Left ventricle myocardium superior (tissue), 1 donor: Measurements from ENCODE around the gene RHOA. TPM values are rescaled to one million over a fixed set of nuclear protein-coding genes. Genes with fewer than 3 reads are reported as not detected.
"Not testable (repeated sequence)": the region's sequence is repeated elsewhere in the genome, so short reads cannot be mapped to it uniquely, and the experiment has no call there.

Source experiments
- ATAC-seq: fragments of 200-7000 bp; cut with Tn5 transposase; one replicate; pipeline ENCODE4 v1.9.1; 2020; ENCODE audit warnings: mild to moderate bottlenecking, moderate library complexity
- DNase-seq: peaks from one replicate; pipeline ENCODE4 v3.0.0-alpha.2; 2020
- intact Hi-C: fragments of 100-400 bp; cut with micrococcal nuclease; formaldehyde crosslinking; loops from one replicate; pipeline ENCODE4 v1.11.0; 2022
- total RNA-seq: library from RNA; stranded (reverse); fragmentation: NEBNext Ultra II Directional; extraction: Animal tissue kit (Norgen Biotek cat#: 25700); gene quantifications from one replicate; pipeline ENCODE4 v1.2.1, GENCODE V29; 2021
- donor health status: DM: no; HTN: yes; CAD: no; lungs with severe emphysema.

Gene RHOA
- total RNA-seq, 1 donor from 2014 or later = 266 TPM

- ATAC-seq = peak; percentile 75
- intact Hi-C loops = no loop called here
- DNase-seq = peak; percentile 37
Measured at GRCh38 chr3:49378249-49378895, 33.4 kb downstream of the RHOA start.

DNA sequence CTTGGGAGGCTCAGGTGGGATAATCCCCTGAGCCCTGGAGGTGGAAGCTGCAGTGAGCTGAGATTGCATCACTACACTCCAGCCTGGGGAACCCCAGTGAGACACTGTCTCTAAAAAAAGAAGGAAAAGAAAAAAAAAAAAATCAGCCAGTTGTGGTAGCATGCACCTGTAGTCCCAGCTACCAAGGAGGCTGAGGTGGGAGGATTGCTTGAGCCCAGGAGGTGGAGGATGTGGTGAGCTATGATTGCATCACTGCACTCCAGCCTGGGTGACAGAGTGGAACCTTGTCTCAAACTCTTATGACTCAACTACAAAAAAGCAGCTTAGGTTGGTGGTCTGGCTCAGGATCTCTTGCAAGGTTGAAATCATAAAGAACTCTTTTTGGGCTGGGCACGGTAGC, 34.3 kb downstream of the RHOA start:
- intact Hi-C loops = no loop called here
- no peak for ATAC-seq

GRCh38 chr3:49371946-49372345, 39.8 kb downstream of the RHOA start:
- no peak for ATAC-seq
- intact Hi-C loops = no loop called here
- DNase-seq = no peak

More for the DNA sequence above, 34.3 kb downstream of the RHOA start:
- DNase-seq = no peak

DNA sequence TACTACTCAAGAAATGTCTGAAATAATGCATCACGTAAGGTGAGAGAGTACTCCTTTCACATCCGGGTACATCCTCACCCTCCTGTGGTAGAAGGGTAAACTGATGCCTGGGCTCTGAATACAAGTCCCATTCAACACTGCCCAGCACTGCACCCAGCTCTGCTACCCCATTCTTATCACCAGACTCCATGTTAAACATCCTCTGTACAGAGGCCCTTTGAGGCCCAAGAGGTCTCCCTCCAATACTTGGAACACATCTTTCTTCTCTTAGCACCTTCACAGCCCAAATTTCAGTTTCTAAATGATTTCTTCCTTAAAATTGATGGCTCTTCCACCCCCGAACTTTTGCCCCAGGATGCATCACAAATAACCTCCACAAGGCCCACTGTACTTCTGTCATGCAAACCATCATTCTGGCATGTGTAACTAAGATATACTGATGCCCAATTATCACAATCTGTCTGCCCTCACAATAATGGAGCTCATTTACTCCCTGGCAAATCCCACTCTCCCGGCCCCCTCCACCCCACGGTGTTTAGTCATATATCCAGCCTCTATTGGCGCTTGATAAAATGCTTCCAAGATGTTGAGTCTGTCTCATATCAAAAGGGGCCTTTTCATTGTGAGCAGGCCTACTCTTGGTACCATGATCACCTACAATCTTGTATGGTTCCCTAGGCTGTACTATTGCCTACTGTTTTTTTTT, 41.0 kb downstream of the RHOA start:
- DNase-seq (no peak), ATAC-seq (peak; percentile 18)
- intact Hi-C loops = no loop called here

DNA sequence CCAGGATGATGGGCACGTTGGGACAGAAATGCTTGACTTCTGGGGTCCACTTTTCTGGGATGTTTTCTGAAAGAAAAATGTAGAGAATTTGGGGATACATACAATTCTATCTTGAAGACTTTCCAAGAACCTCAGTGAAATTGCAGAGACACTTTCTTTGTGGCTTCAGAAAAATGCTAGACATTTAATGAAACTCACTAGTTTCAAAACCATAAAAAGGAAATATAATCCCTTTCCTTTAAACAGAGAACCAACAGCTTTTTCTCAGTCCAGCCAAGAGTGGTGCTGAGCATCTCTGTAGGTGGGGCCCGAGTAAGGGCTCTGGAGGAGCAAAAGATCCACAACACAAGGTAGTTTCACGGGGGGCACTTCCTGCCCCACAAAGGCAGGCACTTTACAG, 49.2 kb downstream of the RHOA start:
- intact Hi-C loops = no loop called here

DNA sequence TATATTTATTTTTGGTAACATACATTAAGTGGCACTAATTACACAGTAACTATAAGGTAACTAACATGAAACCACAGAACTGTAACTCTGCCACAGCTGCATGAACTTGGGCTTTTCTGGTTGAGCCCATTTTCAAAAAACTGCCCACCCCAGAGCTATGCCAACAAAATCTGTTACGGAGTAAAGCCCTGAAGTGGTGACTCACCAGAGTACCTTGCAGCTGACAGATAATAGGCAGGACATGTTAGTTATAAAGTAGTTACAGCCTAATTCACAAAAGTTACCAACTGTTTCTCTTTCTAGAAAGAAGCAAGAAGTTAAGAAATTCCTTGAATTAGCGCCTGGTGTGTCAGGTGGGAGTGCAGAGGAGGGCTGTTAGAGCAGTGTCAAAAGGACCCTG, 52.2 kb downstream of the RHOA start:
- DNase-seq = no peak
- intact Hi-C loops = no loop called here
- no peak for ATAC-seq

More for the DNA sequence above, 49.2 kb downstream of the RHOA start:
- no peak for DNase-seq
- no peak for ATAC-seq

DNA sequence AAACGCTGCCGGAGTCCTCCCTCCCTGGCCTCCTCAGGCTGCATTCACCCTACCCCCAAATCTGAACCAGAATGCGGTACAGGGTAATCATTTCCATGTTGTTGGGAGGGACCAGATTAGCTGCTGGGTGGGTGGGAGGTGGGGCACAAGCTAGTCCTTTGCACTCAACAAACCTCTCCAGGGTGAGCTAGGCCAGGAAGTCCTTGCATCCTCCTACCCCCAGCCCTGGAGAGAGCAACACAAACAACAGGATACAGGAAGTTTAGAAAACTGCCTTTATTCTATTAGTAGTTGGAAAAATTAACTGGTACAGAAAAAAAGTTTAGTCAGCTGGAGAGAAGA, 52.9 kb downstream of the RHOA start:
- intact Hi-C loops = no loop called here
- no peak for DNase-seq
- peak; percentile 2 for ATAC-seq

- intact Hi-C loops = no loop called here
- peak; percentile 95 for ATAC-seq
- DNase-seq = peak; percentile 97
Measured at GRCh38 chr3:49358217-49358883, 53.4 kb downstream of the RHOA start, which contains the start of gene GPX1. Gene GPX1, minus strand, starts transcription at chr3:49358353. Its CDS starts 75 bp downstream, at chr3:49358278.

DNA sequence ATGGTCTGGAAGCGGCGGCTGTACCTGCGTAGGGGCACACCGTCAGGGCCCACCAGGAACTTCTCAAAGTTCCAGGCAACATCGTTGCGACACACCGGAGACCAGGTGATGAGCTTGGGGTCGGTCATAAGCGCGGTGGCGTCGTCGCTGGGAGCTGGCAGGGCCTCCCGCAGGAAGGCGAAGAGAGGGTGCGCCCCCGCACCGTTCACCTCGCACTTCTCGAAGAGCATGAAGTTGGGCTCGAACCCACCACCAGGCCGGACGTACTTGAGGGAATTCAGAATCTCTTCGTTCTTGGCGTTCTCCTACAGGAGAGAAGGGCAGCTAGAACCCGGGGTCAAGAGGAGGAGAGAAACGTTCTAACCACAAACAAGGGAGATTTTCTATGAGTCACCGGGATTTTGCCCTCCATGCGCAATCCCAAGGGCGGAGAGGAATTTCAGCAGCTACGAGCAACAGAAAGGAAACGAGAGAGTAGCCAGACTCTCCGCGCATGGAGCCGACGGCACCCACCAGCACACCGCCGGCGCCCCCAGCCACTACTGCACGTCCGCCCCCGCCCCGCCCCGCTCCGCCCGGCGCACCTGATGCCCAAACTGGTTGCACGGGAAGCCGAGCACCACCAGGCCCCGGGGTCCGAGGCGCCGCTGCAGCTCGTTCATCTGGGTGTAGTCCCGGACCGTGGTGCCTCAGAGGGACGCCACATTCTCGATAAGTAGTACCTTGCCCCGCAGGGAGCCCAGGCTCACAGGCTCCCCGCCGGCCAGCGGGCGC, 54.1 kb downstream of the RHOA start:
- intact Hi-C loops = not testable (repeated sequence)

DNA sequence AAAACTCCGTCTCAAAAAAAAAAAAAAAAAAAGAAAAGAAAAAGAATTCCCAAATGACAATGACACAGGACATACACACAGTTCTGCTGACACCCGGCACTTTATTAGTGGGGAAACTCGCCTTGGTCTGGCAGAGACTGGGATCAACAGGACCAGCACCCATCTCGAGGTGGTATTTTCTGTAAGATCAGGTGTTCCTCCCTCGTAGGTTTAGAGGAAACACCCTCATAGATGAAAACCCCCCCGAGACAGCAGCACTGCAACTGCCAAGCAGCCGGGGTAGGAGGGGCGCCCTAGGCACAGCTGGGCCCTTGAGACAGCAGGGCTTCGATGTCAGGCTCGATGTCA, 54.7 kb downstream of the RHOA start:
- intact Hi-C loops, DNase-seq, ATAC-seq: not testable (repeated sequence)

More for the DNA sequence above, 54.1 kb downstream of the RHOA start:
- ATAC-seq (peak; percentile 52), DNase-seq (peak; percentile 65)

GRCh38 chr3:49352890-49353421, 58.8 kb downstream of the RHOA start:
- intact Hi-C loops = no loop called here
- ATAC-seq = no peak
- no peak for DNase-seq

GRCh38 chr3:49352281-49352680, 59.5 kb downstream of the RHOA start:
- intact Hi-C loops = no loop called here
- ATAC-seq (no peak), DNase-seq (no peak)

DNA sequence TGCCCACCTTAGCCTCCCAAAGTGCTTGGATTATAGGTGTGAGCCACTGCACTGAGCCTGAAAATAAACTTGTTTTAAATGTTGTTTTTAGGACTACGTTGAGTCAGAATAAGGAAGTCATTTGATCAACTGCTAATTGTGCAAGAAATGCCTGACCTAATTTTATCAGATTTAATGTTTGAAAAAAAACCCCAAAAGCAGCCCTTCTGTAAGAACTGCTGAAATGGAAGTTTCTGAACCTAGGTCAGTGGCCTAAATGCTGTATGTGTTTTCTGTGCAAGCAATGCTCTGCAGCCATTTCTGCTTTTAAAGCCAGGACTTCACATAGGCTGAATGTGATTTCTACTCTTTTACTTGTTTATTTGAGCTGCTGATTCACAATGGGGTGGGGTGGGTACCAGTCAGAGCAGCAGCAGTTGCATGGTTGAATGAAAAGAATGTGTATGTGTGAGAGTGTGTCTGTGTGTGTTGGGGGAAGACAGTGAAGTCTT, 60.2 kb downstream of the RHOA start:
- intact Hi-C loops = no loop called here

GRCh38 chr3:49349348-49350114, 62.2 kb downstream of the RHOA start:
- ATAC-seq = no peak
- no peak for DNase-seq
- intact Hi-C loops = no loop called here

More for the DNA sequence above, 60.2 kb downstream of the RHOA start:
- no peak for DNase-seq
- ATAC-seq = peak; percentile 22

DNA sequence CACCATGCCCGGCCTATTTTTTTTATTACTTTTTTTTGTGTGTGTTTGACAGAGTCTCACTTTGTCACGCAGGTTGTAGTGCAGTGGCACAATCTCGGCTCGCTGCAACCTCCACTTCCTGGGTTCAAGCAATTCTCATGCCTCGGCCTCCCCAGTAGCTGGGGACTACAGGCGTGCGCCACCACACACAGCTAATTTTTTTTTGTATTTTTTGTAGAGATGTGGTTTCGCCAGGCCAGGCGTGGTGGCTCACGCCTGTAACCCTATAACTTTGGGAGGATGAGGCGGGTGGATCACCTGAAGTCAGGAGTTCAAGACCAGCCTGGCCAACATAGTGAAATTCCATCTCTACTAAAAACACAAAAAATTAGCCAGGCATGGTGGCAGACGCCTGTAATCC, 63.4 kb downstream of the RHOA start:
- DNase-seq, ATAC-seq, intact Hi-C loops: not testable (repeated sequence)

- intact Hi-C loops = no loop called here
- no peak for ATAC-seq
- no peak for DNase-seq
Measured at GRCh38 chr3:49346797-49347251, 65.0 kb downstream of the RHOA start.

DNA sequence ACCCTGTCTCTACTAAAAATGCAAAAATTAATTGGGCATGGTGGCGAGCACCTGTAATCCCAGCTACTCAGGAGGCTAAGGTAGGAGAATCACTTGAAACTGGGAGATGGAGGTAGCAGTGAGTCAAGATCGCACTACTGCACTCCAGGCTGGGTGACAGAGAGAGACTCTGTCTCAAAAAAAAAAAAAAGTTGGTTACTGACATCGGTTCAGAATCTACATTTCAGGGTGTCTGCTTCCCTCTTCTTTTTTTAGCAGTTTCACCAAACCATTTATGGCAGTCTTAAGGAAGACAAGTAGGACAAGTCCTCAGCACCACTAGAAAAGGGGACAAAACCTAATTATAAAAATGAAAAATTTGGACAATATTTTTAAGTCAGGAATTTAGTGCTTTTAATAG, 68.6 kb downstream of the RHOA start:
- ATAC-seq (no peak), DNase-seq (no peak)
- intact Hi-C loops = no loop called here

DNA sequence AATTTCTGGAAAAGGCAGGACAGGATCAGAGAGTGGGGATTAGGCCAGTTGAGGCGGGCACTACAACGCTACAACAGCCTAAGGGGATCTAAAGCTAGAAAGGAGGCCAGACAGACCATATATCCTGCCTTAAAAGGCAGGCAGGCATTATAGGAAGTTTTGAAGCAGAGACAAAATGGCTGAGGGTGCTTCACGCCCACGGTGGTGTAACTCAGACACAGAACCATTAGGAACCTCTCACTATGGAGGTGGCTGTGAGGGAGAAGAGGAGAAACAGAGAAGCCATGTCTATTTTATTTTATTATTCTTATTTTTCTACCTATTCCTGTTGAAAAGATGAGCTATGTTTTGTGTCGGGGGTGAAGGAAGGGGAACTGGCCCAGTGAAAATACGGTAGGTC, 69.8 kb downstream of the RHOA start:
- DNase-seq (no peak), ATAC-seq (no peak)
- intact Hi-C loops = no loop called here
